Activated naive CD4-positive, alpha-beta T cell treated with anti-CD3 and anti-CD28 coated beads, Interleukin-2, amount 50 U/mL, for 72 hours (primary cell): ENCODE data around the gene CNTNAP4. TPM values are rescaled to one million over a fixed set of nuclear protein-coding genes. Genes with fewer than 3 reads are reported as not detected.

ENCODE experiments used
- ATAC-seq, 2 donors: fragments of 150-1000 bp; cut with Tn5 transposase; 2 replicates each; pipeline ENCODE4 v1.10.0; 2021; ENCODE audit warnings: mild to moderate bottlenecking in 2 of 2, moderate library complexity in 2 of 2
- DNase-seq, 2 donors: peaks; one replicate each; pipeline ENCODE4 v3.0.0; 2021 to 2022; ENCODE audit warnings: low spot score in 2 of 2
- H3K27ac Mint-ChIP-seq, 2 donors: one replicate each; pipeline ENCODE4 v1.8.0; 2022; ENCODE audit warnings: mild to moderate bottlenecking in 2 of 2, mixed read lengths in 2 of 2
- H3K36me3 Mint-ChIP-seq, 2 donors: one replicate each; pipeline ENCODE4 v1.8.0; 2022; ENCODE audit warnings: mixed read lengths in 2 of 2
- H3K9me3 Mint-ChIP-seq, 2 donors: one replicate each; pipeline ENCODE4 v1.8.0; 2022; ENCODE audit warnings: mixed read lengths in 2 of 2
- total RNA-seq, 2 donors: library from RNA; stranded (reverse); gene quantifications; one replicate each; pipeline ENCODE4 v1.2.3, GENCODE V29; 2022

CNTNAP4 gene
- total RNA-seq, 2 donors from 2014 or later: not detected

- no peak for ATAC-seq
- DNase-seq: no peak
- no peak overlapping the region for H3K27ac Mint-ChIP-seq
- peaks cover 18 to 19% of the 10 kb centered on the region in 2 donors for H3K9me3 Mint-ChIP-seq
- no peaks in the 10 kb centered on the region for H3K36me3 Mint-ChIP-seq
Observed at GRCh38 chr16:76490036-76490639, 212.9 kb downstream of the CNTNAP4 start.

- Mint-ChIP-seq H3K27ac (no peak overlapping the region), H3K36me3 (no peaks in the 10 kb centered on the region)
- DNase-seq: no peak
Observed at GRCh38 chr16:76500006-76500405, 222.8 kb downstream of the CNTNAP4 start.

GRCh38 chr16:76502063-76502462, 224.9 kb downstream of the CNTNAP4 start:
- ATAC-seq (no peak), DNase-seq (no peak)
- Mint-ChIP-seq H3K9me3 (peaks cover 5 to 9% of the 10 kb centered on the region in 2 donors), H3K27ac (no peak overlapping the region), H3K36me3 (no peaks in the 10 kb centered on the region)

More at GRCh38 chr16:76500006-76500405, 222.8 kb downstream of the CNTNAP4 start:
- peaks cover 5 to 9% of the 10 kb centered on the region in 2 donors for H3K9me3 Mint-ChIP-seq
- ATAC-seq: no peak

- Mint-ChIP-seq H3K36me3 (no peaks in the 10 kb centered on the region), H3K27ac (no peak overlapping the region), H3K9me3 (peaks cover 5 to 9% of the 10 kb centered on the region in 2 donors)
- no peak for ATAC-seq
- DNase-seq: no peak
Observed at GRCh38 chr16:76502555-76502954, 225.4 kb downstream of the CNTNAP4 start.

GRCh38 chr16:76503091-76503490, 225.9 kb downstream of the CNTNAP4 start:
- Mint-ChIP-seq H3K27ac (no peak overlapping the region), H3K9me3 (peaks cover 5 to 9% of the 10 kb centered on the region in 2 donors), H3K36me3 (no peaks in the 10 kb centered on the region)
- DNase-seq (no peak), ATAC-seq (no peak)

GRCh38 chr16:76511203-76511602, 234.0 kb downstream of the CNTNAP4 start:
- ATAC-seq: no peak
- peaks cover 5 to 6% of the 10 kb centered on the region in 2 donors for H3K9me3 Mint-ChIP-seq
- DNase-seq: no peak
- no peak overlapping the region for H3K27ac Mint-ChIP-seq
- no peaks in the 10 kb centered on the region for H3K36me3 Mint-ChIP-seq

GRCh38 chr16:76518781-76519180, 241.6 kb downstream of the CNTNAP4 start:
- no peaks in the 10 kb centered on the region for H3K9me3 Mint-ChIP-seq
- H3K27ac Mint-ChIP-seq: no peak overlapping the region
- DNase-seq (no peak), ATAC-seq (no peak)
- no peaks in the 10 kb centered on the region for H3K36me3 Mint-ChIP-seq

- DNase-seq (no peak), ATAC-seq (no peak)
- peaks cover 5 to 7% of the 10 kb centered on the region in 2 donors for H3K9me3 Mint-ChIP-seq
- no peak overlapping the region for H3K27ac Mint-ChIP-seq
- H3K36me3 Mint-ChIP-seq: no peaks in the 10 kb centered on the region
Observed at GRCh38 chr16:76524356-76524755, 247.2 kb downstream of the CNTNAP4 start.

- no peak for DNase-seq
- no peak overlapping the region for H3K27ac Mint-ChIP-seq
- H3K9me3 Mint-ChIP-seq: peaks cover 5 to 7% of the 10 kb centered on the region in 2 donors
- no peak for ATAC-seq
- H3K36me3 Mint-ChIP-seq: no peaks in the 10 kb centered on the region
Observed at GRCh38 chr16:76524769-76525168, 247.6 kb downstream of the CNTNAP4 start.

- DNase-seq (no peak), ATAC-seq (no peak)
- H3K27ac Mint-ChIP-seq: no peak overlapping the region
- no peaks in the 10 kb centered on the region for H3K36me3 Mint-ChIP-seq
- H3K9me3 Mint-ChIP-seq: peaks cover 7 to 10% of the 10 kb centered on the region in 2 donors
Observed at GRCh38 chr16:76527244-76527643, 250.0 kb downstream of the CNTNAP4 start.

- no peak for DNase-seq
- peaks cover 7 to 10% of the 10 kb centered on the region in 2 donors for H3K9me3 Mint-ChIP-seq
- H3K36me3 Mint-ChIP-seq: no peaks in the 10 kb centered on the region
- no peak overlapping the region for H3K27ac Mint-ChIP-seq
- ATAC-seq: no peak
Observed at GRCh38 chr16:76529120-76529519, 251.9 kb downstream of the CNTNAP4 start.

GRCh38 chr16:76531236-76531635, 254.0 kb downstream of the CNTNAP4 start:
- ATAC-seq (no peak), DNase-seq (no peak)
- Mint-ChIP-seq H3K27ac (no peak overlapping the region), H3K36me3 (no peaks in the 10 kb centered on the region), H3K9me3 (peaks cover 7 to 14% of the 10 kb centered on the region in 2 donors)

- no peak overlapping the region for H3K27ac Mint-ChIP-seq
- no peak for ATAC-seq
- H3K36me3 Mint-ChIP-seq: no peaks in the 10 kb centered on the region
- no peak for DNase-seq
- H3K9me3 Mint-ChIP-seq: peaks cover 7 to 14% of the 10 kb centered on the region in 2 donors
Observed at GRCh38 chr16:76532188-76532973, 255.2 kb downstream of the CNTNAP4 start.

- DNase-seq: no peak
- no peak for ATAC-seq
- Mint-ChIP-seq H3K36me3 (no peaks in the 10 kb centered on the region), H3K27ac (no peak overlapping the region), H3K9me3 (peaks cover 0 to 4% of the 10 kb centered on the region in 2 donors)
Observed at GRCh38 chr16:76539609-76540008, 262.4 kb downstream of the CNTNAP4 start.

GRCh38 chr16:76541070-76541469, 263.9 kb downstream of the CNTNAP4 start:
- Mint-ChIP-seq H3K27ac (no peak overlapping the region), H3K9me3 (no peaks in the 10 kb centered on the region), H3K36me3 (no peaks in the 10 kb centered on the region)
- ATAC-seq (no peak), DNase-seq (no peak)

GRCh38 chr16:76565542-76565941, 288.3 kb downstream of the CNTNAP4 start:
- Mint-ChIP-seq H3K27ac (no peak overlapping the region), H3K9me3 (peaks cover 9 to 10% of the 10 kb centered on the region in 2 donors), H3K36me3 (no peaks in the 10 kb centered on the region)
- ATAC-seq (no peak), DNase-seq (no peak)

GRCh38 chr16:76571755-76572154, 294.6 kb downstream of the CNTNAP4 start:
- no peaks in the 10 kb centered on the region for H3K36me3 Mint-ChIP-seq
- no peak for ATAC-seq
- peaks cover 5 to 8% of the 10 kb centered on the region in 2 donors for H3K9me3 Mint-ChIP-seq

GRCh38 chr16:76573281-76573680, 296.1 kb downstream of the CNTNAP4 start:
- Mint-ChIP-seq H3K27ac (no peak overlapping the region), H3K9me3 (peaks cover 0 to 4% of the 10 kb centered on the region in 2 donors), H3K36me3 (no peaks in the 10 kb centered on the region)
- DNase-seq (no peak), ATAC-seq (no peak)

More at GRCh38 chr16:76571755-76572154, 294.6 kb downstream of the CNTNAP4 start:
- no peak overlapping the region for H3K27ac Mint-ChIP-seq
- no peak for DNase-seq
